SK-N-MC (cell line): ENCODE data around the gene ORM2.

Source experiments
- EZH2 ChIP-seq: fragments of 200-600 bp; sonication (generic); IDR thresholded peaks from one replicate; pipeline ENCODE4 v1.6.1; 2017; ENCODE audit warnings: antibody characterized with exemption
- FOXP2 ChIP-seq: optimal IDR thresholded peaks from 2 replicates; pipeline ENCODE3; 2011; ENCODE audit warnings: mild to moderate bottlenecking, moderate library complexity; ENCODE audit not compliant: insufficient read depth; ENCODE audit errors: extremely low read length, control extremely low read depth
- POLR2AphosphoS5 ChIP-seq: IDR thresholded peaks from 2 replicates; pipeline ENCODE4 v1.6.1; 2012; ENCODE audit warnings: mild to moderate bottlenecking, low read depth, low read length, borderline replicate concordance

- no peak for TF ChIP-seq EZH2
- TF ChIP-seq POLR2AphosphoS5, result no peak
- no peak for TF ChIP-seq FOXP2
These were observed 26.2 kb downstream of the ORM2 start for GRCh38 chr9:114355821-114356220.
